Stimulated activated naive CD8-positive, alpha-beta T cell treated with anti-CD3 and anti-CD28 coated beads, Interleukin-15, Interleukin-2, amounts not matched to agents 100 ng/mL and 50 ng/mL, for 24 hours (primary cell): ENCODE measurements around the gene TOX4.

Experiments
- H3K27ac Mint-ChIP-seq: one replicate; pipeline ENCODE4 v1.8.0; 2021; ENCODE audit warnings: mild to moderate bottlenecking, mixed read lengths
- H3K27me3 Mint-ChIP-seq: one replicate; pipeline ENCODE4 v1.8.0; 2021; ENCODE audit warnings: mixed read lengths
- H3K36me3 Mint-ChIP-seq: one replicate; pipeline ENCODE4 v1.8.0; 2021; ENCODE audit warnings: low read depth, mixed read lengths
- H3K4me1 Mint-ChIP-seq: one replicate; pipeline ENCODE4 v1.8.0; 2021; ENCODE audit warnings: low read depth, mixed read lengths
- H3K4me3 Mint-ChIP-seq: one replicate; pipeline ENCODE4 v1.8.0; 2021; ENCODE audit warnings: mild to moderate bottlenecking, mixed read lengths
- H3K9me3 Mint-ChIP-seq: one replicate; pipeline ENCODE4 v1.8.0; 2021; ENCODE audit warnings: mixed read lengths

The TOX4 gene

GRCh38 chr14:21476523-21476924 is 471 bp upstream of the TOX4 start:
- Mint-ChIP-seq H3K9me3 (no peaks in the 10 kb centered on the region), H3K27ac (peak overlapping the region; percentile 100), H3K36me3 (peaks cover 42% of the 10 kb centered on the region), H3K27me3 (no peaks in the 10 kb centered on the region), H3K4me3 (peak overlapping the region; percentile 100), H3K4me1 (peaks cover 35% of the 10 kb centered on the region)

DNA sequence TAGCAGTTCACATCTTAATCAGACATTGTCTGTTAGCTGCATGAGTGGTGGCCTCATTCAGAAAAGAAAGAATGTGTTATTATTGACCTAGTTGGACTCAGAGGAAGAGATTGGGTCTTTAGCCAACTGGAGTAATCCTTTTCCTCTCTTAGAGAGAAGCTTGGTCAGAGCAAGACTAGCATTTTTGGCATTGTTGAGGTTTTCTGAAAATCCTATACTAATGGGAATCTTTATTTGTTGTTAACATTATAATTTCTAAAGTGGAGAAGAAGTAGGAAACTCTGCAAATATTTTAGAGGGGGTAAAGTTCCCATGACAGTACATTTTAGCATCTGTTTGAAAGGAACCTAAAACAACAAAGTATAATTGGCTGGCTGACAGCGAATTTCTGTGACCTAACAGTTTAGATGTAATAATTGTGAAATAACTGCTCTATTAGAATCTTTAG is 9.7 kb downstream of the TOX4 start:
- Mint-ChIP-seq H3K4me3 (no peak overlapping the region), H3K36me3 (peaks cover 43% of the 10 kb centered on the region), H3K9me3 (no peaks in the 10 kb centered on the region), H3K27me3 (no peaks in the 10 kb centered on the region), H3K4me1 (peaks cover 7% of the 10 kb centered on the region), H3K27ac (no peak overlapping the region)

GRCh38 chr14:21494902-21495762 is 18.1 kb downstream of the TOX4 start:
- H3K36me3 Mint-ChIP-seq: peaks cover 67% of the 10 kb centered on the region

GRCh38 chr14:21496453-21496852 is 19.5 kb downstream of the TOX4 start:
- H3K27me3 Mint-ChIP-seq: no peaks in the 10 kb centered on the region
- no peaks in the 10 kb centered on the region for H3K9me3 Mint-ChIP-seq
- no peak overlapping the region for H3K4me3 Mint-ChIP-seq
- peak overlapping the region; percentile 48 for H3K27ac Mint-ChIP-seq
- H3K4me1 Mint-ChIP-seq: peaks cover 12% of the 10 kb centered on the region
- peaks cover 70% of the 10 kb centered on the region for H3K36me3 Mint-ChIP-seq

More at GRCh38 chr14:21494902-21495762, 18.1 kb downstream of the TOX4 start:
- Mint-ChIP-seq H3K4me1 (peaks cover 12% of the 10 kb centered on the region), H3K27ac (no peak overlapping the region), H3K27me3 (no peaks in the 10 kb centered on the region), H3K4me3 (no peak overlapping the region), H3K9me3 (no peaks in the 10 kb centered on the region)

- Mint-ChIP-seq H3K27me3 (no peaks in the 10 kb centered on the region), H3K4me1 (peaks cover 12% of the 10 kb centered on the region), H3K36me3 (peaks cover 77% of the 10 kb centered on the region), H3K27ac (peak overlapping the region; percentile 24), H3K9me3 (no peaks in the 10 kb centered on the region), H3K4me3 (no peak overlapping the region)
Observed at GRCh38 chr14:21498540-21499526, 21.8 kb downstream of the TOX4 start.

GRCh38 chr14:21501568-21501967 is 24.6 kb downstream of the TOX4 start:
- H3K4me3 Mint-ChIP-seq: no peak overlapping the region
- no peaks in the 10 kb centered on the region for H3K27me3 Mint-ChIP-seq
- H3K9me3 Mint-ChIP-seq: no peaks in the 10 kb centered on the region
- no peak overlapping the region for H3K27ac Mint-ChIP-seq
- H3K4me1 Mint-ChIP-seq: peaks cover 24% of the 10 kb centered on the region
- peaks cover 66% of the 10 kb centered on the region for H3K36me3 Mint-ChIP-seq

DNA sequence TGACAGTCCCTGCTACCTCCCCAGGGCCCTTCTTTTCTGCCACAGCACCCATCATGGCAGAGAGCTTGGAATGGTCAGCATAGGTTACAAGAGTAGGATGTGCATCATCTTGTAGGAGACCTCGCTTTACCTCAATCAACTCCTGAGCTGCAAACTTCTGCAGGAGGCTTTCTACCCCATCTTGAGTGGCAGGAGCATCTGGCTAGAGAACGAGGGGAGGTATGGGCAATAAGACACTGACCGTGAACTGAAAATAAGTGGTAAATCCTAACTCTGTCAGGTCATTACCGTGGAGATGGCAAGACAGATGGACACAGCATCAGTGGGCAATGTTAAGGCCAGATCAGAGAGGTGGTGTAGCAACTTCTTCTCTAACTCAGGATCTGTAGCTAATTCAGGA is 26.4 kb downstream of the TOX4 start:
- H3K27me3 Mint-ChIP-seq: no peaks in the 10 kb centered on the region
- no peaks in the 10 kb centered on the region for H3K9me3 Mint-ChIP-seq
- H3K36me3 Mint-ChIP-seq: peaks cover 66% of the 10 kb centered on the region
- no peak overlapping the region for H3K27ac Mint-ChIP-seq
- H3K4me1 Mint-ChIP-seq: peaks cover 36% of the 10 kb centered on the region
- H3K4me3 Mint-ChIP-seq: no peak overlapping the region

GRCh38 chr14:21505012-21505553 is 28.1 kb downstream of the TOX4 start:
- Mint-ChIP-seq H3K4me3 (no peak overlapping the region), H3K4me1 (peaks cover 41% of the 10 kb centered on the region), H3K36me3 (peaks cover 62% of the 10 kb centered on the region), H3K27me3 (no peaks in the 10 kb centered on the region), H3K9me3 (no peaks in the 10 kb centered on the region), H3K27ac (peak overlapping the region; percentile 71)

GRCh38 chr14:21506557-21506956 is 29.6 kb downstream of the TOX4 start:
- H3K9me3 Mint-ChIP-seq: no peaks in the 10 kb centered on the region
- peaks cover 49% of the 10 kb centered on the region for H3K4me1 Mint-ChIP-seq
- no peak overlapping the region for H3K27ac Mint-ChIP-seq
- H3K4me3 Mint-ChIP-seq: no peak overlapping the region
- H3K36me3 Mint-ChIP-seq: peaks cover 61% of the 10 kb centered on the region
- H3K27me3 Mint-ChIP-seq: no peaks in the 10 kb centered on the region

DNA sequence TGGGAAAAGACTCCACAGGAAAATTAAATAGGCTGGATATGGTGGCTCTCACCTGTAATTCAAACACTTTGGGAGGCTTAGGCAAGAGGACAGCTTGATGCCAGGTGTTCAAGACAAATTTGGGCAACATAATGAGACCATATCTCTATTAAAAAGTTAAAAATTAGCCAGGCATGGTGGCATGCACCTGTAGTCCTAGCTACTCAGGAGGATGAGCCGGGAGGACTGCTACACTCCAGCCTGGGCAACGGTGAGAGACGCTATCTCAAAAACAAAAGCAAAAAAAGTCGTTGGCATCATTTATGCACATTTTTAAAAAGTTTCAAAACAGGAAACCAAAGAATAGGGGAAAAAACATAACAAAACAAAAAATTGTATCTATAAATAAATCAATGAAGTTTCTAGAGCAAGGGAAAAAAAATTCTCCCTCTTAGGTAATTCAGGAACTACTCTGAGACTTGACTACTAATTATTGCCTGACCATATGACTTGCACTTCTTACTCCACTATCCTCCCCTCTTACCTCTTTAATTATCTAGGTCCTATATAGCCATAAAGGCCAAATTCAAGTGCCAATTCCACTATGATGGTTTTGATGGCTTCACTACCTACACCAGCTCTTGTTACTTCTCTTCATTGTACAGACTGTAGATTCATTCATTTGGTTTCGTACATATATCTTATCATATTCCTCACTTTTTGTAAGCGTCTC is 32.6 kb downstream of the TOX4 start:
- Mint-ChIP-seq H3K4me3 (peak overlapping the region; percentile 99), H3K27ac (peak overlapping the region; percentile 97), H3K4me1 (peaks cover 54% of the 10 kb centered on the region)

DNA sequence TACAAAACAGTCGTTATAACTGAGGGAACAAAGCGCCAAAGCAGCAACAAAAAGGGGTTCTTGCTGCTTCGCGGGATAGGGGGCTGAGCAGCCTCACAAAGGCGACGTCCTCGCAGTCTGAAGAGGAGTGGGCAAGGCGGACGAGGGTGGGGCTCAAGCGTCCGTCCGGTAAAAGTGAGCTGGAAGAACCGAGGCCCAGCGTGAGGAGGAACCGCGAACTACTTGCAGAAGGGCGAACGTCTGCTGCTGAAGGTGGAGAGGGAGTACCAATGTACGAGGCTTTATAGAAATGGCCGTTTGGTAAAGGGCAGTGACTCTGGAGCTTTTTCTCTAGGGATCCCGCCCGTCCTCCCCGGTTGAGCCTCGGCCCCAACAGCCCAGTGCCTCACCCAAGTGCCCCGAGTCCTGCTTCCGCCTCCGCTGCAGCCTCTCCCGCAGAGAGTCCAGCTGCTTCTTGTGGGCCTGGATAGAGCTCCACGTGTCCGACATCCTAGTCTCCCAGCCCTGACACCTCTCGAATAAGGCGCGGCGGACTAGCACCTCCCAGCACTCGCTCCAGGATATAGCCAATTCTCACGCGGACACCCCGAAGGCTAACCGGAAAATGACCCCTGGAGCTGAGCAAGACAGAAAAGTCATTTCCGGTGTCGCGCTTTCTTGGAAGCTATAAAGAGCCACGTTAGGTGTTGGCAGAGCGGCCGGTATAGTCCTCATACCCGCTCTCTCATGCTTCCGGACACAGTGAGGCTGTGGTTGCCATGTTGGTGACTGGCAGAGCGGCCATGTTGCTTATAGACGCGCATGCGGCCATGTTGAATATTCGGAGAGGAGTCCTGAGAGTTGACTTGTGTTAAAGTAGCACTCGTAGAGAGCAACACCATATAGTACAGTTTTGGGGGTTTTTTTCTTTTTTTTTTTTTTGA is 34.0 kb downstream of the TOX4 start, which contains the start of gene METTL3:
Gene METTL3 (minus strand): TSS at position 606 of the 923 bp plus-strand sequence. CDS start 117 bp downstream, at position 489.
- Mint-ChIP-seq H3K4me1 (peaks cover 42% of the 10 kb centered on the region), H3K27me3 (peaks cover 2% of the 10 kb centered on the region), H3K4me3 (peak within 1 kb of the TSS; percentile 99), H3K9me3 (no peaks in the 10 kb centered on the region), H3K36me3 (peaks cover 36% of the 10 kb centered on the region), H3K27ac (peak within 1 kb of the TSS; percentile 97)

More for the DNA sequence above, 32.6 kb downstream of the TOX4 start:
- no peaks in the 10 kb centered on the region for H3K9me3 Mint-ChIP-seq
- H3K27me3 Mint-ChIP-seq: no peaks in the 10 kb centered on the region
- H3K36me3 Mint-ChIP-seq: peaks cover 40% of the 10 kb centered on the region

DNA sequence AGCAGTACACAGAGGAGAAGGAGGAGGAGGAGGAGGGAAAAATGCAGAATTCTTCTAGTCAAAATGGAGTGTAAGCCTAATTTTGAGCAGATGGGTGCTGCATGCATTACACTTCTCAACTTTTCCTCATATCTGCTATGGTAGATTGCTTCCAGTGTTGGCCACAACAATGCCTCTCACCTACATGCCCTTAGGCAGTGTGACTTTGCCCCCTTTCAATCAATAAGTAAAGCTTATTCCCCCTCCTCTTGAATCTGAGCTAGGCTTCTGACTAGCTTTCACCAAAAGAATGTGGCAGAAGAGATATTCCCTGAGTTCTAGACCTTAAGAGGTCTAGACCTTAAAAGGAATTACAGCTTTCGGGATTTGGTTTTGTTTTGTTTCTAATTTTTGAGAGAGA is 37.3 kb downstream of the TOX4 start:
- Mint-ChIP-seq H3K9me3 (no peaks in the 10 kb centered on the region), H3K27ac (no peak overlapping the region), H3K4me1 (peaks cover 21% of the 10 kb centered on the region), H3K4me3 (no peak overlapping the region), H3K36me3 (peaks cover 19% of the 10 kb centered on the region), H3K27me3 (peaks cover 5% of the 10 kb centered on the region)

- H3K27me3 Mint-ChIP-seq: peaks cover 5% of the 10 kb centered on the region
- H3K4me1 Mint-ChIP-seq: no peaks in the 10 kb centered on the region
- no peak overlapping the region for H3K27ac Mint-ChIP-seq
- H3K4me3 Mint-ChIP-seq: no peak overlapping the region
- no peaks in the 10 kb centered on the region for H3K36me3 Mint-ChIP-seq
- H3K9me3 Mint-ChIP-seq: no peaks in the 10 kb centered on the region
Observed at GRCh38 chr14:21518725-21519124, 41.7 kb downstream of the TOX4 start.
